ENCODE results near the gene ZC3H10. TPM values are rescaled to one million over a fixed set of nuclear protein-coding genes. Genes with fewer than 3 reads are reported as not detected.

The ZC3H10 gene
- total and polyA plus RNA-seq, 4 donors: 1.3 to 5.2 (median 1.9) TPM

- Histone ChIP-seq H3K4me3 (ENCODE audit: low read depth in 1 of 3, low read length in 3 of 3) (no peak overlapping the region), H3K9me3 (ENCODE audit: control insufficient read depth in 4 of 4, low read length in 3 of 4) (no peaks in the 10 kb centered on the region), H3K27me3 (ENCODE audit: control insufficient read depth in 4 of 4, insufficient read depth in 4 of 4, low read length in 3 of 4) (no peaks in the 10 kb centered on the region), H3K36me3 (ENCODE audit: control insufficient read depth in 4 of 4, insufficient read depth in 3 of 4, low read depth in 1 of 4, low read length in 3 of 4) (no peaks in the 10 kb centered on the region), H3K9ac (ENCODE audit: low read depth in 1 of 2, low read length in 2 of 2) (no peak overlapping the region), H3K27ac (ENCODE audit: low read depth in 1 of 2, low read length in 2 of 2) (peak overlapping the region; percentile 71 to 89), H3K4me1 (ENCODE audit: control insufficient read depth in 4 of 4, insufficient read depth in 4 of 4, low read length in 3 of 4) (peaks cover 34 to 77% (median 65%) of the 10 kb centered on the region in 4 donors)
- TF ChIP-seq MAX (IDR thresholded peaks at IDR 0.05): peak; percentile 43
- peak; percentile 87 to 90 for TF ChIP-seq RXRA (IDR thresholded peaks at IDR 0.05)
- peak in 1 of 2 donors; percentile 33 for TF ChIP-seq RAD21 (IDR thresholded peaks at IDR 0.05)
- TF ChIP-seq ATF3 (IDR thresholded peaks at IDR 0.05): no peak
- TF ChIP-seq CTCF (IDR thresholded peaks at IDR 0.05; ENCODE audit: low read depth, low read length, missing input control): no peak
- peak; percentile 81 for TF ChIP-seq SP1 (IDR thresholded peaks at IDR 0.05)
- no peak for TF ChIP-seq HNF4G (IDR thresholded peaks at IDR 0.05)
- peak; percentile 39 to 44 for TF ChIP-seq HNF4A (conservative IDR thresholded peaks at IDR 0.05)
- peak; percentile 21 for TF ChIP-seq YY1 (IDR thresholded peaks at IDR 0.05)
- peak in 1 of 2 donors; percentile 23 for TF ChIP-seq JUND (IDR thresholded peaks at IDR 0.05)
- no peak for TF ChIP-seq GABPA (IDR thresholded peaks at IDR 0.05 in 1 of 2, conservative IDR thresholded peaks at IDR 0.05 in 1 of 2)
- peak; percentile 27 for TF ChIP-seq ZBTB33 (IDR thresholded peaks at IDR 0.05)
- no peak for TF ChIP-seq EGR1 (IDR thresholded peaks at IDR 0.05; ENCODE audit: low read depth in 2 of 2)
- no peak for TF ChIP-seq FOXA1 (IDR thresholded peaks at IDR 0.05)
- TF ChIP-seq NR2F2 (IDR thresholded peaks at IDR 0.05): no peak
- peak; percentile 64 for TF ChIP-seq FOXA2 (IDR thresholded peaks at IDR 0.05)
- no peak for TF ChIP-seq REST (IDR thresholded peaks at IDR 0.05)
- no peak for TF ChIP-seq TAF1 (conservative IDR thresholded peaks at IDR 0.05)
- 35% methylated on average over 2 of the region's 2 CpGs for WGBS
- DNase-seq (ENCODE audit: low spot score): no peak
These were observed 4.6 kb downstream of the ZC3H10 start for GRCh38 chr12:56122637-56123036.

Data from liver (tissue), 9 donors.